Renal cortical epithelial cell (primary cell): ENCODE results near the gene SGCD. TPM values are rescaled to one million over a fixed set of nuclear protein-coding genes. Genes with fewer than 3 reads are reported as not detected.
A peak's percentile ranks its signal among the peaks of the same experiment; 100 is the strongest.

Experiments used
- DNase-seq: peaks from one replicate; pipeline ENCODE4 v3.0.0-alpha.2; 2011; ENCODE audit warnings: low read depth
- total RNA-seq: library from RNA; depleted of rRNA; stranded (reverse); fragments of >200 nt; gene quantifications from 2 replicates; pipeline ENCODE4 v1.2.3, GENCODE V29; 2014

The SGCD gene
- total RNA-seq, 1 donor from 2014 or later, result under 0.01 TPM

GRCh38 chr5:156459812-156460385 is 132.9 kb downstream of the SGCD start:
- no peak for DNase-seq

GRCh38 chr5:156460471-156460870 is 133.5 kb downstream of the SGCD start:
- no peak for DNase-seq

- no peak for DNase-seq
These were observed 139.9 kb downstream of the SGCD start for GRCh38 chr5:156466871-156467270.

GRCh38 chr5:156469636-156470035 is 142.7 kb downstream of the SGCD start:
- DNase-seq, result no peak

GRCh38 chr5:156471893-156472292 is 144.9 kb downstream of the SGCD start:
- DNase-seq, result no peak

- peak; percentile 49 for DNase-seq
These were observed 146.4 kb downstream of the SGCD start for GRCh38 chr5:156473269-156473908.

GRCh38 chr5:156474251-156474650 is 147.3 kb downstream of the SGCD start:
- DNase-seq, result no peak

- peak; percentile 95 for DNase-seq
These were observed 148.5 kb downstream of the SGCD start for GRCh38 chr5:156475182-156476157.

- DNase-seq, result no peak
These were observed 149.2 kb downstream of the SGCD start for GRCh38 chr5:156476158-156476551.

GRCh38 chr5:156476678-156477077 is 149.7 kb downstream of the SGCD start:
- DNase-seq, result no peak

- no peak for DNase-seq
These were observed 150.2 kb downstream of the SGCD start for GRCh38 chr5:156477196-156477595.

- DNase-seq, result peak; percentile 13
These were observed 152.9 kb downstream of the SGCD start for GRCh38 chr5:156479849-156480248.

- no peak for DNase-seq
These were observed 154.8 kb downstream of the SGCD start for GRCh38 chr5:156481741-156482140.

- DNase-seq, result no peak
These were observed 155.9 kb downstream of the SGCD start for GRCh38 chr5:156482818-156483217.

GRCh38 chr5:156486394-156487238 is 159.7 kb downstream of the SGCD start:
- DNase-seq, result no peak

- no peak for DNase-seq
These were observed 164.8 kb downstream of the SGCD start for GRCh38 chr5:156491766-156492165.

- DNase-seq, result no peak
These were observed 169.3 kb downstream of the SGCD start for GRCh38 chr5:156496291-156496690.

GRCh38 chr5:156497804-156498208 is 170.8 kb downstream of the SGCD start:
- peak; percentile 14 for DNase-seq

GRCh38 chr5:156498226-156498980 is 171.4 kb downstream of the SGCD start:
- no peak for DNase-seq

GRCh38 chr5:156500755-156501154 is 173.8 kb downstream of the SGCD start:
- DNase-seq, result no peak

- no peak for DNase-seq
These were observed 178.1 kb downstream of the SGCD start for GRCh38 chr5:156505101-156505500.
